ENCODE measurements around the gene OXNAD1.

DNA sequence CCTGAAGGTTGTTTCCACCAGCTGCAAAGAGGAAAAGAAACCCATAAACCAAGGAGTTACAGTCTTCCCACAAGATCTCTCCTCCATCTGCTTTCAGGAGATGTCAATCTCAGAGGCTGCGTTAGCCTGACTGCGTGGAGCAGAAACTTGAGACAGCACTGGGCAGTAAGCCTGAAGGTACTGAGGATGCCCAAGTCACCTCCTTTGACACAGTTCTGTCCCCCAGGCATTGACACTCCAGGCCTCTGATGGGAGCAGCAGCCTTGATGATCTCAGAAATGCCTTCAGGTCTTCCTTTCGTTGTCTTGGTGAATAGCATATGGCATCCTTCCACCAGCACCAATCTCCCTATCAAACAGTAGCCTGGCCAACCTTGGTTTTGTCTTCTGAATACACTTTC, 89.3 kb downstream of the OXNAD1 start:
- TF ChIP-seq, protein P1, sequence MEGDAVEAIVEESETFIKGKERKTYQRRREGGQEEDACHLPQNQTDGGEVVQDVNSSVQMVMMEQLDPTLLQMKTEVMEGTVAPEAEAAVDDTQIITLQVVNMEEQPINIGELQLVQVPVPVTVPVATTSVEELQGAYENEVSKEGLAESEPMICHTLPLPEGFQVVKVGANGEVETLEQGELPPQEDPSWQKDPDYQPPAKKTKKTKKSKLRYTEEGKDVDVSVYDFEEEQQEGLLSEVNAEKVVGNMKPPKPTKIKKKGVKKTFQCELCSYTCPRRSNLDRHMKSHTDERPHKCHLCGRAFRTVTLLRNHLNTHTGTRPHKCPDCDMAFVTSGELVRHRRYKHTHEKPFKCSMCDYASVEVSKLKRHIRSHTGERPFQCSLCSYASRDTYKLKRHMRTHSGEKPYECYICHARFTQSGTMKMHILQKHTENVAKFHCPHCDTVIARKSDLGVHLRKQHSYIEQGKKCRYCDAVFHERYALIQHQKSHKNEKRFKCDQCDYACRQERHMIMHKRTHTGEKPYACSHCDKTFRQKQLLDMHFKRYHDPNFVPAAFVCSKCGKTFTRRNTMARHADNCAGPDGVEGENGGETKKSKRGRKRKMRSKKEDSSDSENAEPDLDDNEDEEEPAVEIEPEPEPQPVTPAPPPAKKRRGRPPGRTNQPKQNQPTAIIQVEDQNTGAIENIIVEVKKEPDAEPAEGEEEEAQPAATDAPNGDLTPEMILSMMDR (IDR thresholded peaks at IDR 0.05), result no peak
- TF ChIP-seq, protein P2, sequence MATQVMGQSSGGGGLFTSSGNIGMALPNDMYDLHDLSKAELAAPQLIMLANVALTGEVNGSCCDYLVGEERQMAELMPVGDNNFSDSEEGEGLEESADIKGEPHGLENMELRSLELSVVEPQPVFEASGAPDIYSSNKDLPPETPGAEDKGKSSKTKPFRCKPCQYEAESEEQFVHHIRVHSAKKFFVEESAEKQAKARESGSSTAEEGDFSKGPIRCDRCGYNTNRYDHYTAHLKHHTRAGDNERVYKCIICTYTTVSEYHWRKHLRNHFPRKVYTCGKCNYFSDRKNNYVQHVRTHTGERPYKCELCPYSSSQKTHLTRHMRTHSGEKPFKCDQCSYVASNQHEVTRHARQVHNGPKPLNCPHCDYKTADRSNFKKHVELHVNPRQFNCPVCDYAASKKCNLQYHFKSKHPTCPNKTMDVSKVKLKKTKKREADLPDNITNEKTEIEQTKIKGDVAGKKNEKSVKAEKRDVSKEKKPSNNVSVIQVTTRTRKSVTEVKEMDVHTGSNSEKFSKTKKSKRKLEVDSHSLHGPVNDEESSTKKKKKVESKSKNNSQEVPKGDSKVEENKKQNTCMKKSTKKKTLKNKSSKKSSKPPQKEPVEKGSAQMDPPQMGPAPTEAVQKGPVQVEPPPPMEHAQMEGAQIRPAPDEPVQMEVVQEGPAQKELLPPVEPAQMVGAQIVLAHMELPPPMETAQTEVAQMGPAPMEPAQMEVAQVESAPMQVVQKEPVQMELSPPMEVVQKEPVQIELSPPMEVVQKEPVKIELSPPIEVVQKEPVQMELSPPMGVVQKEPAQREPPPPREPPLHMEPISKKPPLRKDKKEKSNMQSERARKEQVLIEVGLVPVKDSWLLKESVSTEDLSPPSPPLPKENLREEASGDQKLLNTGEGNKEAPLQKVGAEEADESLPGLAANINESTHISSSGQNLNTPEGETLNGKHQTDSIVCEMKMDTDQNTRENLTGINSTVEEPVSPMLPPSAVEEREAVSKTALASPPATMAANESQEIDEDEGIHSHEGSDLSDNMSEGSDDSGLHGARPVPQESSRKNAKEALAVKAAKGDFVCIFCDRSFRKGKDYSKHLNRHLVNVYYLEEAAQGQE (IDR thresholded peaks at IDR 0.05; ENCODE audit: insufficient read depth in 1 of 2, low read depth in 2 of 2, low read length in 1 of 2), result no peak
- TF ChIP-seq TCF7L2 (IDR thresholded peaks at IDR 0.05; ENCODE audit: low read depth, low read length), result no peak
- no peak for TF ChIP-seq POLR2AphosphoS5 (IDR thresholded peaks at IDR 0.05; ENCODE audit: low read depth, low read length)
- no peak for TF ChIP-seq SIN3A (IDR thresholded peaks at IDR 0.05; ENCODE audit: borderline replicate concordance, insufficient read depth, low read depth, low read length)
